RWPE1 (cell line): ENCODE data around the gene SLC9C2.
"Not testable (repeated sequence)": the region's sequence is repeated elsewhere in the genome, so short reads cannot be mapped to it uniquely, and the experiment has no call there.

Experiments used
- CTCF ChIA-PET: fragments of 350-600 bp; sonication (Branson Sonifier 250); formaldehyde crosslinking; extraction: SDS; loops from one replicate; lab custom pipeline; 2021; lab: Yijun Ruan, JAX
- POLR2A ChIA-PET: fragments of 400-600 bp; formaldehyde crosslinking; extraction: SDS; loops from one replicate; lab custom pipeline; 2020; ENCODE audit warnings: antibody characterized with exemption; ENCODE audit not compliant: low non-redundant PET; lab: Yijun Ruan, JAX
- DNase-seq: peaks from one replicate; pipeline ENCODE4 v3.0.0; 2012; ENCODE audit warnings: low spot score
- H3K27ac ChIP-seq: fragments of 450-650 bp; 2 replicates; pipeline ENCODE4 v1.5.1; 2017
- TF ChIP-seq, protein P1 (sequence below): fragments of 450-650 bp; conservative IDR thresholded peaks from 2 replicates; pipeline ENCODE4 v1.5.1; 2017; ENCODE audit warnings: low read depth, mild to moderate bottlenecking

Gene SLC9C2

DNA sequence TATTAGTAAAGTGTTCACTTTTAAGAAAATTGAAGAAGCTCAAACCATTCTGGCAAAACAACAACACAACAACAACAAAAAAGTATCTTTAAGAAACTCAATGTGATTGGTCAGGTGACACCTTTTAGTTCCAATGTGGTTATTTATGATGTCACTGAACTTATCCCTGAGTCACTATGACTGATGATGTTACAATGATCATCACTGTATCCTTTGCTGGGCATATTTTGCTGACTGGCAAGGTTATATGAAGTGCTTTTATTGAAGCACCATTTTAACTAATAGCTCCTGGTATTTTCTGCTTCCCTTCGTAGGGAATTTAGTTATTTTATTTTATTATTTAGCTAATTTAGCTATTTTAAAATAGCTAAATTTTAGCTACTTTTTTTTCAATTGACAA is 32.2 kb upstream of the SLC9C2 start, which contains the start of gene TEX50:
TEX50 (plus strand) TSS at position 223 of the 400 bp plus-strand sequence. CDS start 184 bp downstream, outside the sequence.
- POLR2A ChIA-PET: no interaction called here
- no peak for DNase-seq
- TF ChIP-seq, protein P1, sequence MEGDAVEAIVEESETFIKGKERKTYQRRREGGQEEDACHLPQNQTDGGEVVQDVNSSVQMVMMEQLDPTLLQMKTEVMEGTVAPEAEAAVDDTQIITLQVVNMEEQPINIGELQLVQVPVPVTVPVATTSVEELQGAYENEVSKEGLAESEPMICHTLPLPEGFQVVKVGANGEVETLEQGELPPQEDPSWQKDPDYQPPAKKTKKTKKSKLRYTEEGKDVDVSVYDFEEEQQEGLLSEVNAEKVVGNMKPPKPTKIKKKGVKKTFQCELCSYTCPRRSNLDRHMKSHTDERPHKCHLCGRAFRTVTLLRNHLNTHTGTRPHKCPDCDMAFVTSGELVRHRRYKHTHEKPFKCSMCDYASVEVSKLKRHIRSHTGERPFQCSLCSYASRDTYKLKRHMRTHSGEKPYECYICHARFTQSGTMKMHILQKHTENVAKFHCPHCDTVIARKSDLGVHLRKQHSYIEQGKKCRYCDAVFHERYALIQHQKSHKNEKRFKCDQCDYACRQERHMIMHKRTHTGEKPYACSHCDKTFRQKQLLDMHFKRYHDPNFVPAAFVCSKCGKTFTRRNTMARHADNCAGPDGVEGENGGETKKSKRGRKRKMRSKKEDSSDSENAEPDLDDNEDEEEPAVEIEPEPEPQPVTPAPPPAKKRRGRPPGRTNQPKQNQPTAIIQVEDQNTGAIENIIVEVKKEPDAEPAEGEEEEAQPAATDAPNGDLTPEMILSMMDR: no peak
- no peak within 1 kb of the TSS for H3K27ac ChIP-seq
- CTCF ChIA-PET: interaction anchor here (0.5 kb wide), 1 partner anchor 8 kb away, joined by 3 read pairs; no protein-coding TSS in a partner anchor

DNA sequence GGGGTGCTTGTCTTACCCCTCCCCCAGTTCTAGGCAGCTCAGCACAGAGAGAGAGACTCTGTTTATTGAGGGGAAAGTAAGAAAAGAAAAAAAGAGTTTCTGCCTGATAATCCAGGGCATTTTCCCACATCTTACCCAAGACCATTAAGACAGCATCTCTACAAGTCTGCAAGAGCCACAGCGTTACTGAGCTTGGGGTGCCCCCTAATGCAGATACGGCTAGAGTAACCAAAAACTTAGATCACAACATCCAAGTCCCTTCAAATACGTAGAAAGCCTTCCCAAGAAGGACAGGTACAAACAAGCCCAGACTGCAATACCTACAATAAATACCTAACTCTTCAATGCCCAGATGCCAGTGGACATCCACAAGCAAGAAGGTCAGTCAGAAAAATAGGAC is 26.0 kb upstream of the SLC9C2 start:
- TF ChIP-seq, protein P1: no peak
- ChIA-PET POLR2A (no interaction called here), CTCF (no interaction called here)
- H3K27ac ChIP-seq: no peak overlapping the region
- no peak for DNase-seq

DNA sequence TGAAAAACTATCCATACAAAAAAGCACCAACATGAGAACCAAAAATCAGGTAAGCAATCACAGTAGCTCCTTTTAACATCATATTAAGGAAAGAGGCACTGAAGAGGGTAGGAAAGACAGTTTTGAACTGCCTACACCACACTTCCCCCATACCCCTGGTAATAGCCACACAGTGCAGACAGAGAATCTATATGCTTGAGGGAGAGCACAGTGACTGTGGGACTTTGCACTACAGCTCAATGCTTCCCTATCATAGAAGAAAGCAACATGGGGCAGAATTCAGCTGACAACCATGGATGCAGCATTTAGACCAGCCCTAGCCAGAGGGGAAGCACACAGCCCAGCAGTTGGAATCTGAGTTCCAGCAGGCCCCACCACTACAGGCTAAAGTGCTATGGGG is 24.4 kb upstream of the SLC9C2 start:
- POLR2A ChIA-PET: no interaction called here
- DNase-seq: no peak
- TF ChIP-seq, protein P1: no peak
- CTCF ChIA-PET: no interaction called here
- H3K27ac ChIP-seq: no peak overlapping the region

DNA sequence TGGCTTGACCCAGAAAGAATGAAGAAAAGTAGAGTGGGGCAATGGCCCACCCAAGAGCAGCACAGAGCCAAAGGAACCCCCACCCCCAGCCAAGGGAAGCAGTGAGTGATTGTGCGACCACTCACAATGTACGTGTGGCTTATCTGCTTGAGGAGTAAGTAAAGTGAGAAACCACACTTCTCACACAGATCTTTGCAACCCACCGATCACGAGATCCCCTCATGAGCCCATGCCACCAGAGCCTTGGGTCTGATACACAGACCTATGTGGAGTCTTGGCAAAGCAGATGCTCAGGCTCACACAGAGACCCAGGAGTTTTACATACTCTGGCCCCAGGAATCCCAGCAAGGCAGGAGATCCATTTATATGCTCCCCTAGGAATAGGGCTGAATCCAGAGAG is 14.0 kb upstream of the SLC9C2 start:
- TF ChIP-seq, protein P1: no peak
- CTCF ChIA-PET: no interaction called here
- no peak overlapping the region for H3K27ac ChIP-seq
- no peak for DNase-seq
- POLR2A ChIA-PET: no interaction called here

DNA sequence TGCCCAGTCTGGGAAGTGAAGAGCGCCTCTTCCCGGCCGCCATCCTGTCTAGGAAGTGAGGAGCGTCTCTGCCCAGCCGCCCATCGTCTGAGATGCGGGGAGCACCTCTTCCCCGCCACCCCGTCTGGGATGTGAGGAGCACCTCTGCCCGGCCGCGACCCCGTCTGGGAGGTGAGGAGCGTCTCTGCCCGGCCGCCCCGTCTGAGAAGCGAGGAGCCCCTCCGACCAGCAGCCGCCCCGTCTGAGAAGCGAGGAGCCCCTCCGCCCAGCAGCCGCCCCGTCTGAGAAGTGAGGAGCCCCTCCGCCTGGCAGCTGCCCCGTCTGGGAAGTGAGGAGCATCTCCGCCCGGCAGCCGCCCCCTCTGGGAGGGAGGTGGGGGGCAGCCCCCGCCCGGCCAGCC is 10.2 kb upstream of the SLC9C2 start:
- CTCF ChIA-PET, POLR2A ChIA-PET, DNase-seq, H3K27ac ChIP-seq: not testable (repeated sequence)

DNA sequence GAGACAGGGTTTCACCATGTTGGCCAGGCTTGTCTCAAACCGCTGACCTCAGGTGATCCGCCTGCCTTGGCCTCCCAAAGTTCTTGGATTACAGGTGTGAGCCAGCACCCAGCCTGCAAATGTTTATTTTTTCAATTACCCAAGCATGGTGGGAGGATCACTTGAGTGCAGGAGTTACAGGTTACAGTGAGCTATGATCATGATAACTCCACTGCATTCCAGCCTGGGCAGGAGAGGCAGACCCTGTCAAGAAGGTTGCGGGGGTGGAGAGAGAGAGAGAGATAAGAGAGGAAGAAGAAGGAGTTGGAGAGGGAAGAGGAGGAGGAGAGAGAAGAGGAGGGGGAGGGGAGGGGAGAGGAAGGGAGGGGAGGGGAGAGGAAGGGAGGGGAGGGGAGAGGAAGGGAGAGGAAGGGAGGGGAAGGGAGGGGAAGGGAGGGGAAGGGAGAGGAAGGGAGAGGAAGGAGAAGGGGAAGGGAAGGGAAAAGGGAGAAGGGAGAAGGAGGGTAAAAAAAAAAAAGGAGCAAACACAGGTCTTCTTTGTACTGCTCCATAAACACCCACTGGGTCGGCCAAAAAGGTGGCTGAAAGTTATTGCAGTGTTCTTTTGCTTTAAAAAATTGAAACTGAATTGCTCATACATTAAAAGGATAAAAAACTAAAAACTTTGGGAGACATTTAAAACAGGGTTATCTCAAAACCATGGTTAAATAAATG is 5.8 kb upstream of the SLC9C2 start:
- no peak for DNase-seq
- ChIA-PET POLR2A (no interaction called here), CTCF (no interaction called here)
- TF ChIP-seq, protein P1: no peak
- no peak overlapping the region for H3K27ac ChIP-seq

DNA sequence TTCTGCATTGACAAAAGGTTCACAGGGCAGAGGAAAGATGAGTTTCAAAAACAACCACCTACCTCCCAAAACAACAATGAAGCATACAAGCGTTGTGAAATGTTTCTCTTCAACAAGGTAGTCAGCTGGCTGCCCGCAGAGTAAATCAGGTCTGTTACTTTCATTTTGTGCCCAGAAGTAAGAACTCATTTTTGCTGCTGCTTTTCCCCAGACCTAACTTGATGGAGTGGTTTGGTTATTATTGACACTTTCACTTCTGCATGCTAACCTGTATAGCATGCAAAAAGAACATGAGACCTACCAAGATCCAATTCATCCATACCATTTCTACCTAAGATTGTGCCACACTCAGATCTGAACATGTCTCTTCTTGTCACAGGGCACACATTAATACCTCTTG is 1.3 kb downstream of the SLC9C2 start:
- POLR2A ChIA-PET: no interaction called here
- CTCF ChIA-PET: no interaction called here
- TF ChIP-seq, protein P1: no peak
- H3K27ac ChIP-seq: no peak overlapping the region
- DNase-seq: no peak
